ENCODE data around the gene SDR42E2.
A peak's percentile ranks its signal among the peaks of the same experiment; 100 is the strongest.

SDR42E2 gene

DNA sequence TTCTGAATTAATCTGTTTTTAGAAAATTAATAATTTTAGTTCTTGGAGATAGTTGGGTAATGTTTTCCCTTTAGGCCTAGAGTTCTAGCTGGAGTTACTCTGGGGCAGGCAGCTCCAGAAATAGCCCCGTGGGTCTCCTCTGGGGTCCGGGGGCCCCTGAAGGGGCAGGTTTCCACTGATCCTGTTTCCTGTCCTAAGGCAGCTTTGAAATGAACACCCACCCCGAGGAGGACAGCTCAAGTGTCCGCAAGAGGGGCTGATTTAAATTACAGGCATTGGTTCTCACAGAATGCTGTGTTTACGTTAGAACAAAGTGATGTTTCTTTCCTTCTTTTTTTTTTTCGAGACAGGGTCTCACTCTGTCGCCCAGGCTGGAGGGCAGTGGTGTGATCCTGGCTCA is 67.6 kb downstream of the SDR42E2 start:
- no peak for DNase-seq
- intact Hi-C loops (cut with DNase I) = no loop called here

DNA sequence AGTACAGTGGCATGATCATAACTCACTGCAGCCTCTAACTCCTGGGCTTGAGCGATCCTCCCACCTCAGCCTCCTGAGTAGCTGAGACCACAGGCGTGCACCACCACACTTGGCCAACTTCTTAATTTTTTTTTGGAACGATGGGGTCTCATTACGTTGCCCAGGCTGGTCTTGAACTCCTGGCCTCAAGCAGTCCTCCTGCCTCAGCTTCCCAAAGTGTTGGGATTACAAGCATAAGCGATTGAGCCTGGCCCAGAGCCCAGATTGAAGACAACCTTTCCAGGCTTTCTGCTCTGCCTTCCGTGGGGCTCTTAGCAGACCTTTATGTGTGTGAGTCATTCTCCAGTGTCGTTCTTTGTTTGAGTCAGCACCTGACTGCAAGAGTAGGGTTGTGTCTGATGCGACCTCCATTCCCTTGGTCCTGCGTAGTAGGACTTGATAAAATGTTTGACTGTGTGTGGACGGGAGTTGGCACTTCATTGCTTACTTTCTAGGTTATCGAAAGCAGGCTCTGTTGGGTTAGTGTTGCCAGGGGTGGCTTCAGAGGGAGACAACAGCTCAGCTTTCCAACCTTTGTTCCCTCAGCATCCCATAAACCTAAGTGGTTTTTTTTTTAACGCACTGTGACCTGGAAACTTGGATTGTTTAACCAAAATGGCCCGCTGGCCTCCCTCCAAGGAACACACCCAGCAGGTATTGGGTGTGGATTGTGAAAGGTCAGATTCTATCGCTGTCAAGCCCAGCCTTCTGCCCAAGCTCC is 70.2 kb downstream of the SDR42E2 start:
- intact Hi-C loops (cut with DNase I) = no loop called here
- DNase-seq = peak in 1 of 42 donors; percentile 9

DNA sequence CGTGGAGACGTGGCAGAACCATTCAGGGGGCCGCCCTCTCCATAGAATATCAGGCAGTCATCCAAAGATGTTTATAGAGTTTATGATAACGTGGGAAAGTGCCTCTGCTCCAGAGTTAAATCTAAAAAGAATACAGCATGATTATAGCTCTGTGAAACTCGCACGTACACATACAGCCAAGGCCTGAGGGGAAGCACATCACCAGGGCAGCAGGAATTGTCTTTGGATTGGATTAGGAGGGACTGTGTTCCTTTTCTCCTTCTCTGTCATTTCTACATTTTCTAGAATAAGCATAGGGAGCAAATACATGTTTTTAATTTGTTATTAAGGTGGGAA is 70.7 kb downstream of the SDR42E2 start:
- intact Hi-C loops (cut with DNase I) = no loop called here
- DNase-seq = no peak

DNA sequence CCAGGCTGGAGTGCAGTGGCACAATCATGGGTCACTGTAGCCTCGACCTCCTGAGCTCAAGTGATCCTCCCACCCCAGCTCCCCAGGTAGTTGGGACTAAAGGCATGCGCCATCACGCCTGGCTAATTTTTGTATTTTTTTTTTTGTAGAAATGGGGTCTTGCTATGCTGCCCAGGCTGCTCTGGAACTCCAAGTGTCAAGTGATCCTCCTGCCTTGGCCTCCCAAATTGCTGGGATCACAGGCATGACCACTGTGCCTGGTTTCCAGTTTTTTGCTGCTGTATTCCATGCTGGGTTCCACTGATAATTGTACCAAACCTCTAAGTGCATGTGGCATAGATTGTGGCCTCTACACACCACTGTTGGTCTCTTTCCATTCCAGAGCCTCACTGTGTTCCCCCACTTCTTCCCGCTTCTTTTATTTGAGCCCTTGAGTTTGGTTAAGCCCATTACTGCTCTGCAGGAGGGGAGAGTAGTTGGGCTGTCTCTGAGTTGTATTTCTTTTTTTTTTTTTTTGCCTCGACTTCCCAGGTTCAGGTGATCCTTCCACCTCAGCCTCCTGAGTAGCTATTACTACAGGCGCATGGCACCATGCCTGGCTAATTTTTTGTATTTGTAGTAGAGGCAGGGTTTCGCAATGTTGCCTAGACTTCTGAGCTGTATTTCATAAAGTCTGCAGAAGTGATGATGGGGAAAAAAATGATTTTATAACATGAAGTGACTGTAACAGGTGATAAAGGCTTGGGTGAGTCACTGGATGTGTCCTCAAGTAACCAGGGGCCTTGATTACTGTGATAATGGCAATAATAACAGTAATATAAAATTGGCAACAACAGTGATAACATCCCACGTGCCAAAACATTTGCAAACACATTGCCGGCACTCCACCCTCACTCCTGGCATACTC is 73.8 kb downstream of the SDR42E2 start:
- intact Hi-C loops (cut with DNase I) = no loop called here
- peak in 1 of 42 donors; percentile 18 for DNase-seq

- intact Hi-C loops (cut with DNase I) = no loop called here
- no peak for DNase-seq
Observed at GRCh38 chr16:22239131-22239805, 77.0 kb downstream of the SDR42E2 start.

DNA sequence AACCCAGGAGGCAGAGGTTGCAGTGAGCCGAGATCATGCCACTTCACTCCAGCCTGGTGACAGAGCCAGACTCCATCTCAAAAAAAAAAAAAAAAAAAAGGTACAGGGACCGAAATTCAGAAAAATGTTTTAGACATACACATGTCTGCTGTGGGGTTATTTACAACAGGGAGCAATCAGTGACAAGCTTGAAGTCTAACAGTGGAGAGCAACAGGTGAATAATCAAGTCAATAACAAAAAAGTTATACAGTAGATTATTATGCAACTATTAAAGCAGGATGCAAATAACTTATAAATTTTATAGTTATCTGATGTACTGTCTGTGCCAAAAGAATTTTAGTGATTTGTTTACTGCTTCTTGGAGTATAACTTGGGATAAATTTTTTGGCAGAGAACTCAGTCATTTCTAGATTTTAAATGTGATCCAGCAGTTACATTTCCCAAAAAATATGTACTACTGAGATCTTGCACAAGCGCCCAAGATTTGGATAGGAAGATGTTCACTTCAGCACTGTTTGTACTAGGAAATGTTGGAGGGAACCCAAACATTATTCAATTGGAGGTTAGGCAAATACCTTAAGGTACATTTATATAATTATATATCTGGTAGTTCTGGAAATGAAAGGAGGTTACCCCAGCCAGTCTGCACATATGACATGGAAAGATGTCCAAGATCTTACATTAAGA is 77.9 kb downstream of the SDR42E2 start:
- no peak for DNase-seq
- intact Hi-C loops (cut with DNase I) = no loop called here

All from head of caudate nucleus (tissue), 42 donors.